Stimulated activated CD4-positive, alpha-beta T cell treated with anti-CD3 and anti-CD28 coated beads, Interleukin-4, amount 100 ng/mL, for 24 hours (primary cell): Measurements from ENCODE around the gene EPAS1.

ENCODE experiments used
- DNase-seq: peaks from one replicate; pipeline ENCODE4 v3.0.0-alpha.2; 2020

Gene EPAS1

GRCh38 chr2:46296840-46297545, at the start of gene EPAS1:
EPAS1 (plus strand) TSS chr2:46297407; CDS start chr2:46297912, 505 bp downstream.
- peak; percentile 76 for DNase-seq

GRCh38 chr2:46248171-46248570, 49.0 kb upstream of the EPAS1 start:
- DNase-seq: no peak

GRCh38 chr2:46249654-46250053, 47.6 kb upstream of the EPAS1 start:
- DNase-seq: no peak

- no peak for DNase-seq
Observed at GRCh38 chr2:46252891-46253659, 44.1 kb upstream of the EPAS1 start.

DNA sequence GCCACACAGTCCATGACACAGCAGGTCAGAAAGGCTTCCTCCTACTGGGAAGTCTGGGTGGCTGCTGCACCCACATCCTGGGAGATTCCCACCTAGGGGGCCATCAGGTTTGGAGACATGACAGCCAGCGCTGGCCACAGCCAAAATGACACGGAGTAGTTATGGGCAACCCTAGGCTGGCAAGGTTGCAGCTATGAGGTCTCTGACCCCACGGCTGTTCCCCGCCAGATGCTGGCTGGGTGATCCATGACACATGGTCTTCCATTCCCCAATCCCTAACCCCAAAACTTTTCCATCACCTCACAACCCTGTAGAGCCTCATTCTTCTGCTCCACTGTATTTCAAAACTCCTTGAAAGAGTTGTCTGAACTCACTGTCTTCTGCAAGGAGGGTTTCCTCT, 42.7 kb upstream of the EPAS1 start:
- DNase-seq: no peak

GRCh38 chr2:46256563-46257142, 40.6 kb upstream of the EPAS1 start:
- no peak for DNase-seq

- no peak for DNase-seq
Observed at GRCh38 chr2:46257476-46257875, 39.7 kb upstream of the EPAS1 start.

- DNase-seq: no peak
Observed at GRCh38 chr2:46257980-46258379, 39.2 kb upstream of the EPAS1 start.

- no peak for DNase-seq
Observed at GRCh38 chr2:46258937-46259776, 38.0 kb upstream of the EPAS1 start.

GRCh38 chr2:46259777-46260168, 37.4 kb upstream of the EPAS1 start:
- DNase-seq: no peak

DNA sequence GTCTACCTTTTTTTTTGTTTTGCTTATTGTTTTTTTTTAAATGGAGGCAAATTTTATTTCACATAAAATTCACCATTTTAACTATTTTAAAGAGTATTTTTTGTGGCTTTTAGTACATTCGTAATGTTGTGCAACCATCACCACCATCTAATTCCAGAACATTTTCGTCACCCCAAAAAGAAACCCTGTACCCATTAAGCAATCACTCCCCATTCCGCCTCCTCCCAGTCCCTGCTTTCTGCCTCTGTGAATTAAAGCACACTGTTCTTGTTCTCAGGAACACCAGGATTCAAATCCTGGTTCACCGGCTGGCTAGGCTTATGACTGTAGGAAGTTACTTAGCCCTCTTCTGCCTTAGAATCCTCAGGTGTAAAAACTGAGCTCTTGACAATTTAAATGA, 36.9 kb upstream of the EPAS1 start:
- DNase-seq: no peak

DNA sequence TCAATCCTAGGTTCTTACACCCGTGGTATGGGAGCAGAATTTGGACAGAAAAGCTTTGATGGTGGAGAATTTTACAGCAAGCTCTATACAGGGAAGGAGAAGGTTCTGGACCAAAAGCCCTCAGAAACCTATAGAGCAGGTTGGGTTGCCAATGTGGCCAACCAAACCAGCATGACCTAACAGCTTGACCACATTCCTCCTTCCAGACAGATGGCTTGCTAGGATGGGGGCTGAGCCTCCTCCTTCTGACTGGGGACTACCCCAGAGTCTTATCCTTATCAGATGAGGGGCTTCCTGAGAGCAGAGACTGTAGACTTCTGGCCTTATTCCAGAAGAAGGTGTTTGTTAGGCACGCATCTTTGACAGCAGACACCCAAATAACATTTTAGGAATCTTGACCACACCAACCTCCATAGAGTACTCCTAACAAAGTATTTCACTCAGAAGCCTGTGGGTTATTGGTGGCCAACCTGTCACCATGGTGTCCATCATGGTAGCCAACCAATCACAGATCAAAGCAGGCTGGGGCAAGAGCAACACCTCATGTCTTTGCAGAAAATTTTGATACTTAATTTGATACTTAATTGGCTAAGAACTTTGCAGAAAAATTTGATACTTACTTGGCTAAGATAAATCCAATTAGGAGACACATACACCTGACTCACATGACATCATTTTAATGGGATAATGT, 34.8 kb upstream of the EPAS1 start:
- no peak for DNase-seq

DNA sequence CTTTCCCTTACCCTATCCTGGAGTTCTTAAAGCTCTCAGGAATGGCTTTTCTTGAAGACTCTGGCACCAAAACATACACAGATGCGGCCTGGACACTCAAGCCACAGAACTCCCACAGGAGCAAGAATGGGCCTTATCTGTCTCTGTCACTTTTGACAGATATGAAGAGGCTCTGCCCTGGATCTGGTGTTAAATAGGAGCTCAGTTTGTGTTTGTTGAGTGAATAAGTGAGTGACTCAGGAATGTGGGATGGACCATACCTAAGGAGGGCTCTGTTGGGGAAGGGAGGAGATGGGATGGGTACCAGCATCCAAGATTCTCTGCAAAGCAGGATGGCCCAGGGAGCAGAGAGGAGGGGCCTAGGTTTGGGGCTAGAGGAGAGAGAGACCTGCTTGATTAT, 33.9 kb upstream of the EPAS1 start:
- no peak for DNase-seq

DNA sequence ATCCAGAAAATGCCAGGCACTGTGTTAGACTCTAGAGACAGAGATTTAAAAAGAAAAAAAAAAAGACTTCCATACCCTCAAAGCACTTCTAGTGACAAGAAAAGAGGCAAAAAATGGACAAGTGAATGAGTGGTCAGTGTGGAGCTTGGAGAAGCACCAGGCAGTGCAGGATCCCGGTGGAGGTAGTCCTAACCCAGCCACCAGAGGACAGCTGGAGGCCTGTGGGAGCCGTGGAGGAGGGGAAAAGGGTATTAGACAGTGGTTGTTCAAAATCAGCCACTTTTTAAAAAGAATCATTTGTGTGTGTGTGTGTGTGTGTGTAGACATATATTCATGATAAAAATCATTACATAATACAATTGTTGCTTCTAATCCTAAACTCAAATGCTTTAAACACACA, 32.8 kb upstream of the EPAS1 start:
- DNase-seq: no peak

DNA sequence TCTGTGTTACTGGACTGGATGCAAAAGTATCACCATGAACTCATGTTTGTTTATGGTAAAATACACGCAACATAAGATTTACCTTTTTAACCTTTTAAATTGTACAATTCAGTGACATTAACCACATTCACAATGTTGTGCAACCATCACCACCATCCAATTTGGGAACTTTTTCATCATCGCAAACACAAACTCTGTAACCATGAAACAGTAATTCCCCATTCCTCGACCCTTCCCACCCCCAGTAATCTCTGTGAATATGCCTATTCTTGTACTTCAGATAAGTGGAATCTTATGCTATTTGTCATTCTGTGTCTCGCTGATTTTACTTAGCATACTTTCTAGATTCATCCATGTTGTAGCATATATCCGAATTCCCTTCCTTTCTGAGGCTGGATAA, 31.1 kb upstream of the EPAS1 start:
- DNase-seq: no peak

GRCh38 chr2:46267616-46268015, 29.6 kb upstream of the EPAS1 start:
- DNase-seq: no peak

- DNase-seq: no peak
Observed at GRCh38 chr2:46268196-46268595, 29.0 kb upstream of the EPAS1 start.

GRCh38 chr2:46269001-46269400, 28.2 kb upstream of the EPAS1 start:
- DNase-seq: no peak

DNA sequence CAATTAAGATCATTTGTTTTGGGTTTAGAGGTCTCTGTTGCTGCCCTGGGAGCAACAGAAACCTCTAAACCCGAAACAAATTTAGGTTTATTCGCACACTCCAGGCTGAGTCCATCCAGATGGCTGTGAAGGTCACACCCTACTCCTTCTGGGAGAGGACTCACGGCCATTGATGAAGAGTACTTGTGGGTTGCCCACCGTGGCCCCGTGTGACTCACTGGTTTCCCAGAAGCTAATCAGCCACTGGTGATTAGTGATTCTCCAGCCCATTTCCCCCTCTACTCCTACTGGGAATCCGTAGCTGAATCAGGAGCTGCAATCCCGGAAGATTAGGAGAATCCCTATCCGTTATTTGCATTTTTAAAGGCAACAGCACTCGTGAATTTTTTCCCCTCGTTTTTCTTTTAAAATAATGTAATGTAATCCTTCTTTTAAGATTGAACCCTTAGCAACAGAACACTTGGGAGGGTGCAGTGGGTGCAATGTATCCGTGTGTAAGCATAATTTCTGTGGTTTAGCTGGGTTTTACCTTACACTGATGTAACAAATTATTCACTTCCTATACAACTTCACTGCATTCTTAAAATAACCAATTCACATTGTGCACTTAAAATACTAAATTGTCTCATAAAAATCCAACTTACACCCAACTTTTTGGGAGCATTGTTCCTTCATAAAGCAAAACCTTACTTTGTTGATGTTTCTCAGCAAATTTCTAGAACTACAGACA, 27.5 kb upstream of the EPAS1 start:
- no peak for DNase-seq

DNA sequence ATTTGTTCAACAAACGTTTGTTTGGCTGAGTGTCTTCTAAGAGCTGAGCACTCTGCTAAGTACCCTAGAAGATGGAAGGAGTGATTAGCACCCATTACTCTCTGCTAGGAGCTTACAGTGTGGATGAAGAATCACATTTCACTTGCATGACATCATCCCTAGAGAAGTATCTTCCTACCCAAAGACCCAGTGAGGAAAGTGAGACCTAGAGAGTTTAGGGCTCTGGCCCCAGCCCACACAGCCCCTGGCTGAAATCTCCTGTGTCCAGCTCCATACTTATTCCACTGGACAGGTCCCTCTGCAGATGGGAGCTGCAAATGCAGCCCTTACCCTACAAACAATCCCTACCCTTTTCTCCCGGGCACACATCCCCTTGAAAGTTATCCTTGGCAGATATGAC, 26.8 kb upstream of the EPAS1 start:
- DNase-seq: no peak

DNA sequence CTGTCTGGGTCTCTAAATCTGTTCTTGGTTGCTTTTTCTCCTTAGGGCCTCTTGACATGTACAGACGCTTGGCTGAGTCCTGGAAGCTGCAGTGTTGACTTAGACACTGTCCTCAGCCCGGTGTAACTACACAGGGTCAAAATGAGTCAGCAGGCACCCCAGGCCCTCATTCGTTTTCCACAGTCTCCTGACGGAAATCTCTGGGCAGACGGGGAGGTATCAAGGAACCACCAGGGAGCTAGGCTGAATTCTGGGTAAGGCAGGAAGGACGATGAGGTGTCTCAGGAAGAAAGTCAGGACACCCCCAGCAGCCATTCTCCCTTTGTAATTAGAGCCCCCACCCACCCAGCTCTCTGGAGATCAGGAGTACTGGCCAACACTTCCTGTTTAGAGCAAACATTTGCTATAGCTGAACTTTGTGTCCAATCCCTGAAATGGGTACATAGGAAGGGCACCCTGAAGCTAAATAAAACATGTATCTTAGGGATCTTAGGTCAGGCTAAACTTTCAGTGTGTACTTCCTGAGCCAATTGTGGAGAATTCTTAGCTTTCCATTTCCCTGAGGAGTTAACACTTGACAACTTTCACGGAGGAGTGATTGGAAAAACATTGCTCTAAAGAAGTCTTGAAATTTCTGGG, 23.9 kb upstream of the EPAS1 start:
- DNase-seq: no peak
